ENCODE data around the gene TAF9B.
"Not testable (repeated sequence)": the region's sequence is repeated elsewhere in the genome, so short reads cannot be mapped to it uniquely, and the experiment has no call there.

TAF9B gene

GRCh38 chrX:78116365-78116764 lies 23.1 kb downstream of the TAF9B start:
- no peak for DNase-seq

GRCh38 chrX:78111140-78111931 lies 28.1 kb downstream of the TAF9B start:
- DNase-seq = no peak

- no peak for DNase-seq
Observed at GRCh38 chrX:78109458-78109857, 30.0 kb downstream of the TAF9B start.

GRCh38 chrX:78106651-78106986 lies 32.8 kb downstream of the TAF9B start:
- no peak for DNase-seq

- no peak for DNase-seq
Observed at GRCh38 chrX:78105944-78106650, 33.4 kb downstream of the TAF9B start.

- peak; percentile 54 for DNase-seq
Observed at GRCh38 chrX:78104447-78105176, 34.8 kb downstream of the TAF9B start.

GRCh38 chrX:78103623-78104446 lies 35.6 kb downstream of the TAF9B start, which contains the start of gene PGK1:
TSS of gene PGK1 (plus strand) at chrX:78104248. CDS start at chrX:78104341, 93 bp downstream.
- peak; percentile 98 for DNase-seq

- DNase-seq = no peak
Observed at GRCh38 chrX:78103001-78103622, 36.3 kb downstream of the TAF9B start.

- no peak for DNase-seq
Observed at GRCh38 chrX:78102091-78102490, 37.4 kb downstream of the TAF9B start.

GRCh38 chrX:78098108-78098507 lies 41.3 kb downstream of the TAF9B start:
- no peak for DNase-seq

- no peak for DNase-seq
Observed at GRCh38 chrX:78092296-78092695, 47.2 kb downstream of the TAF9B start.

- not testable (repeated sequence) for DNase-seq
Observed at GRCh38 chrX:78081413-78081812, 58.0 kb downstream of the TAF9B start.

All from femur (tissue), 1 donor.